WTC11 (cell line): ENCODE data around the gene SIGLEC5.
"Not testable (repeated sequence)": the region's sequence is repeated elsewhere in the genome, so short reads cannot be mapped to it uniquely, and the experiment has no call there.

Experiments
- ARID4B ChIP-seq: sonication (generic); formaldehyde crosslinking; IDR thresholded peaks from 2 replicates; pipeline ENCODE4 v1.8.0; 2023; ENCODE audit warnings: missing genetic modification reagents, mild to moderate bottlenecking, borderline replicate concordance
- ATF2 ChIP-seq: sonication (generic); formaldehyde crosslinking; IDR thresholded peaks from 2 replicates; pipeline ENCODE4 v1.8.1; 2022; ENCODE audit warnings: low read depth, missing genetic modification reagents, borderline replicate concordance
- CTCF ChIP-seq: fragments of 200-600 bp; IDR thresholded peaks from 2 replicates; pipeline ENCODE4 v1.8.0; 2022; ENCODE audit warnings: antibody characterized with exemption
- ELF4 ChIP-seq: sonication (generic); formaldehyde crosslinking; IDR thresholded peaks from 2 replicates; pipeline ENCODE4 v1.8.1; 2022; ENCODE audit warnings: low read depth, mild to moderate bottlenecking, moderate library complexity, missing genetic modification reagents
- ESRRA ChIP-seq: sonication (generic); formaldehyde crosslinking; IDR thresholded peaks from 2 replicates; pipeline ENCODE4 v1.8.1; 2022; ENCODE audit warnings: mild to moderate bottlenecking, missing genetic modification reagents, borderline replicate concordance
- TEAD4 ChIP-seq: sonication (generic); formaldehyde crosslinking; IDR thresholded peaks from 2 replicates; pipeline ENCODE4 v1.8.0; 2022; ENCODE audit warnings: mild to moderate bottlenecking, missing genetic modification reagents
- USF2 ChIP-seq: sonication (generic); formaldehyde crosslinking; IDR thresholded peaks from 2 replicates; pipeline ENCODE4 v1.8.1; 2023; ENCODE audit warnings: mild to moderate bottlenecking, missing genetic modification reagents, moderate library complexity
- ZBTB43 ChIP-seq: sonication (generic); formaldehyde crosslinking; IDR thresholded peaks from 2 replicates; pipeline ENCODE4 v1.8.1; 2023; ENCODE audit warnings: mild to moderate bottlenecking, missing genetic modification reagents

- not testable (repeated sequence) for TF ChIP-seq USF2 (CRISPR knock-in tag); ATF2 (CRISPR knock-in tag); TEAD4 (CRISPR knock-in tag); ZBTB43 (CRISPR knock-in tag); ARID4B (CRISPR knock-in tag); ELF4; ESRRA (CRISPR knock-in tag)
- TF ChIP-seq CTCF: peak; percentile 32; the same call in 1 of the 2 replicates
Observed at GRCh38 chr19:51675911-51676565, 45.8 kb upstream of the SIGLEC5 start.
